Transverse colon (tissue), 4 donors: ENCODE results near the gene PASK.

ENCODE experiments used
- CTCF ChIP-seq, 5 experiments: fragments of 200-600 bp in 3 of 5; fragments of 450-650 bp in 2 of 5; sonication (generic) in 3 of 5; IDR thresholded peaks; 1 replicate in 2 of 5; 2 replicates in 3 of 5; pipeline ENCODE4 v1.5.1; 2016 to 2017; ENCODE audit warnings: antibody characterized with exemption in 5 of 5, inconsistent platforms in 3 of 5, mild to moderate bottlenecking in 2 of 5, moderate library complexity in 1 of 5
- EP300 ChIP-seq: sonication (generic); formaldehyde crosslinking; IDR thresholded peaks from one replicate; pipeline ENCODE4 v1.6.1; 2017; ENCODE audit warnings: antibody characterized with exemption, low read depth
- POLR2A ChIP-seq: fragments of 450-650 bp; IDR thresholded peaks from one replicate; pipeline ENCODE4 v1.6.1; 2016; ENCODE audit warnings: antibody characterized with exemption, mild to moderate bottlenecking, moderate library complexity
- POLR2AphosphoS5 ChIP-seq, 3 donors: sonication (generic); formaldehyde crosslinking; IDR thresholded peaks; one replicate each; pipeline ENCODE4 v1.6.1; 2016; ENCODE audit warnings: antibody characterized with exemption in 3 of 3

DNA sequence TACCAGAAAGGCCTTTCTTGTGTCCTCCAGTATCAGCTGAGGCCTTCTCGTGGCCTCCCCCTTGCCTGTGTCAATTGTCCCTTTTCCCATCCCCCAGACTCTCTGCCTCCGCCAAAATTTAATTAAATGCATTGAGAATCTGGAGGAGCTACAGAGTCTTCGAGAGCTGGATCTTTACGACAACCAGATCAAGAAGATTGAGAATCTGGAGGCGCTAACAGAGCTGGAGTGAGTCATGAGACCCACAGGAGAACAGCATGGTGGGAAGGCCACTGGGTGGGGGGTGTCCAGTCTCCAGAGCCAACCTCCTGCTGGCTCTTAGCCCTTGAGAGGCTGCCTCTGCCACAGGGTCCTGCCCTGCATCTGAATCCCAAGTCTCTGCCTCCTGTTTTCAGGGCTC lies 9.8 kb upstream of the PASK start:
- no peak for TF ChIP-seq EP300
- TF ChIP-seq CTCF (IDR thresholded peaks at IDR 0.05): no peak
- TF ChIP-seq POLR2AphosphoS5 (IDR thresholded peaks at IDR 0.05): no peak
- no peak for TF ChIP-seq POLR2A
